GM18868 (cell line): ENCODE results near the gene TRAIP.
"Not testable (repeated sequence)": the region's sequence is repeated elsewhere in the genome, so short reads cannot be mapped to it uniquely, and the experiment has no call there.

Experiments used
- ATAC-seq: cut with Tn5 transposase; IDR thresholded peaks from one replicate; pipeline ENCODE4 v1.9.1; 2021; ENCODE audit warnings: mild to moderate bottlenecking, moderate library complexity; ENCODE audit not compliant: unreplicated experiment

TRAIP gene, protein sequence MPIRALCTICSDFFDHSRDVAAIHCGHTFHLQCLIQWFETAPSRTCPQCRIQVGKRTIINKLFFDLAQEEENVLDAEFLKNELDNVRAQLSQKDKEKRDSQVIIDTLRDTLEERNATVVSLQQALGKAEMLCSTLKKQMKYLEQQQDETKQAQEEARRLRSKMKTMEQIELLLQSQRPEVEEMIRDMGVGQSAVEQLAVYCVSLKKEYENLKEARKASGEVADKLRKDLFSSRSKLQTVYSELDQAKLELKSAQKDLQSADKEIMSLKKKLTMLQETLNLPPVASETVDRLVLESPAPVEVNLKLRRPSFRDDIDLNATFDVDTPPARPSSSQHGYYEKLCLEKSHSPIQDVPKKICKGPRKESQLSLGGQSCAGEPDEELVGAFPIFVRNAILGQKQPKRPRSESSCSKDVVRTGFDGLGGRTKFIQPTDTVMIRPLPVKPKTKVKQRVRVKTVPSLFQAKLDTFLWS

DNA sequence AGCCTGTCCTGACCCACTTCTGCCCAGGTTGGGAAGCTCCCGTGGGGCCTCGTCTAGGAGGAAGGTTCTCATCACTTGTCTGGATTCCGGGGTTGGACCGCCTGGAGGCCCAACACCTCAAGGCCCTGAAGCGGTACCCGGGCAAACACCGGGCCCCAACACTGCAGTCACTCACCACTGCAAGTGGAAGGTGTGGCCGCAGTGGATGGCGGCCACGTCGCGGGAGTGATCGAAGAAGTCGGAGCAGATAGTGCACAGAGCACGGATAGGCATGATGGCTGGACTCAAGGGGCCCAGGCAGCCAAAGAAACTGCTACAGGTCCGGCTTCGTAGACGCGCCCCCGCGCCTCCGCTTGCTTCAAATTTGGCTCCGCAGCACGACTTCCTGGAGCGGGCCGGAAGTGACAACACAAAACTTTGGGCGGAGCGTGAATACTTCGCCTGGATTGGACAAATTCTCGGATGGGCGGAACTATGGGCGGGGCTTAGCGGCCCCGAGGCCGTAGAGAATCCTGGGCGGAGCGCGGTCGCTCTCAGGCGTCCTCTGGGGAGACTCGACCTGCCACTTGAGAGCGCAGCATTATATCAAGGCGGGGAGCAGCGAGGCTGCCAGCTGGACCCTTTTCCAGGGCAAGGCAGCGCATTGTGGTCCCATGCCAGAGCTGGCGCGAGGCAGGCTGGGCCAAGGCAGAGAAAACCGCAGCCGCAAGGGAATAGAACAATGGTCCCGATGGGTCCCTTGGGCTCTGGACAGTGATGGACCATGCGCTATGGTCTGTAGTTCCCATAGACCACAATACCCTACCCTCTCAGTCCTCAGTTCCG is at the start of gene TRAIP:
TSS of gene TRAIP (minus strand) at position 384 of the 825 bp plus-strand sequence. CDS start at position 273, 111 bp downstream.
- peak; percentile 98 for ATAC-seq

- not testable (repeated sequence) for ATAC-seq
Observed at GRCh38 chr3:49904448-49904847, 48.1 kb upstream of the TRAIP start.

DNA sequence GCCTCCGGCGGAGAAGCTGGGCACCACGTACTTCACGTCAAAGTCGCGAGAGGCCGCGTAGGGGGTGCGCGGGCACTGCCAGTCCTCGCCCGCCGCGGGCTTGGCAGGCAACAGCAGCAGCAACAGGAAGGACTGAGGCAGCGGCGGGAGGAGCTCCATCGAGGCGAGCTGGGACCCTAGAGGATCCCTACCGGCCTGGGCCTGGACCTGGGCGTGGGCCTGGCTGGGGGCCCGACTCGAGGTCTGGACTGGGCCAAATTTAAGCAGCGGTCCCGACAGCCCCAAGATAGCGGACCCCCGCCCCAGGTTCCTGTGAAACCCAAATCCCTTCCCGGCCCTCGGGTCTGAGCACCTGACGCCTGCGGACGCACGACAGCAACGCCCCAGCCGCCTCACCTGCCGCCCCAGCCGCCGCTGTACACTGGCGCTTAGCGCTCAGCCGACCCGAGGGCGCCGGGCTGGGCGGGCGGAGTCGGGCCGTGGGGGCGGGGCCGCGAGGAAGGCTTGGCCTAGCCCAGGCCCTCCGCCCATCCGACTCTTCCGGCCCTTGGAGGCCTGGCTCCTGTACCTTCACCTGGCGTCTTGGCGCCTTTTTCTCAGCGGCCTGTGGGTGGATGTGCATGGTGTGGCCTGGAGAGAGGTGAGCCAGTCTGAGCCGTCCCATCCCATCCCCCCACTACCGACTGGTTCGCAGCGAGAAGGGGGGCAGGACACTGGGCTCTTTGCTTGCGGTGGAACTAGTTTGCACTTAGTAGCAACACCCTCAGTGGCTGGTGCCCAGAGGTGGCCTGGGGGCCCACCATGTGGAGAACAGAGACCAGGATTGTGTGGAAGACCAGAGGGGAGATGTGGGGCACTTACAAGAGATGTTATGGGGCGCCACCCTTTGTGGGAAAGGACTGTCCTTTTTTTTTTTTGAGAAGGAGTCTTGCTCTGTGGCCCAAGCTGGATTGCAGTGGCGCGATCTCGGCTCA is 47.4 kb upstream of the TRAIP start, which contains the start of gene MST1R:
TSS of gene MST1R (minus strand) at position 423 of the 974 bp plus-strand sequence. CDS start at position 159, 264 bp downstream.
- peak; percentile 76 for ATAC-seq

DNA sequence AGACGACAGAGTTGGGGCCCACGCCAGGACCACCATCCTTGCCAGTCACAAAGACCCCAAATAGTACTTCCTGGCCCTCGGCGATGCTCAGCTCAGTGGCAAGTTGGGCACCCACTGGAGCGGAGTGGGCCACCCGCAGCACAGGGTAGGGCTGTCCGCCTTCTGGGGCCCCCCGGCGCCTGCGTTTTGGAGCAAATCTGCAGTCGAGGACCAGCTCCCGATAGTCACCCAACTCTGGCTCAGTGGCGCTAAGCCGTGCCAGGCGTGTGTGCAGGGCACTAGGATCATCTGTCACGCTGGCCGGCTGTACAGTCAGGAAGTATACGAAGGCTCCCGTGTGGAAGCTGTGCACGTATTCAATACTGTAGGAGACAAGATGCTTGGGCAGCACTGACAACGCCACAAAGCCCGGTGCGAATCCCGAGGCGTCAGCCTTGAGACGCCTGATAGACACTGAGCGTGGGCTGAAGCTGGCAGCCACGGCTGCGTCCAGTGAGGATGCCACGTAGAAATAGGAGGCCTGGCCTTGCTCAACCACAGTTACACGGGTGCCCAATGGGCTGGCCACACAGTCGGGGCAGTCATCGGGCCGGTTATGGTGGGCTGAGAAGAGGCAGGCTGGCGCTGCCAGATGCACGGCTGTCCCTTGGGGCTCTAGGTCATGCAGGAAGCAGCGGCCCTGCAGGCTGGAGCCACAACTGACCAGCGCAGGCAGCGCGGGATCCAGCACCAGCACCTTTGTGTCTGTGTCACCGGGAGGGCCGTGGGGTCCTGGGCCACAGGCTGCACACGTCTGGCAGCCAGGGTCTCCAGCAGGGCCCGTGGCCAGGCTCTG is 46.4 kb upstream of the TRAIP start:
- ATAC-seq, result no peak

- no peak for ATAC-seq
Observed at GRCh38 chr3:49901366-49902339, 45.3 kb upstream of the TRAIP start.

- ATAC-seq, result no peak
Observed at GRCh38 chr3:49900491-49901153, 44.3 kb upstream of the TRAIP start.

DNA sequence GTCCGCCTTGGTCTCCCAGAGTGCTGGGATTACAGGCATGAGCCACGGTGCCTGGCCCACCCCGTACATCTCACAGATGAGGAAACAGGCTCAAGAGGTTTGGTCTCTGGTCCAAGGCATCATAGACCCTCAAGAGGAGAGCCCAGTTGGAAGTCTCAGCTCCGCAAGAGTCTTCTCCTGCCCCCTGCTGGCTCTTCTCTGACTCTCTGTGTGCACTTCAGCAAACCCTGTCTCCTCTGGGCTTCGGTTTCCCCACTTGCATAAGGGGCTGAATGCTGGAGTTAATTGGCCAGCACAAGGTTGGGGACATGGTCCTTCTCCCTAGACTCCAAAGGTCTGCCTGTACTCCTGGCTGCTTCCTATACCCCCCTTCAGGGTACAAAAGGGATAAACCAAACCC is 43.5 kb upstream of the TRAIP start:
- ATAC-seq, result no peak

GRCh38 chr3:49898991-49899390 is 42.6 kb upstream of the TRAIP start:
- no peak for ATAC-seq

- no peak for ATAC-seq
Observed at GRCh38 chr3:49896345-49896744, 40.0 kb upstream of the TRAIP start.

DNA sequence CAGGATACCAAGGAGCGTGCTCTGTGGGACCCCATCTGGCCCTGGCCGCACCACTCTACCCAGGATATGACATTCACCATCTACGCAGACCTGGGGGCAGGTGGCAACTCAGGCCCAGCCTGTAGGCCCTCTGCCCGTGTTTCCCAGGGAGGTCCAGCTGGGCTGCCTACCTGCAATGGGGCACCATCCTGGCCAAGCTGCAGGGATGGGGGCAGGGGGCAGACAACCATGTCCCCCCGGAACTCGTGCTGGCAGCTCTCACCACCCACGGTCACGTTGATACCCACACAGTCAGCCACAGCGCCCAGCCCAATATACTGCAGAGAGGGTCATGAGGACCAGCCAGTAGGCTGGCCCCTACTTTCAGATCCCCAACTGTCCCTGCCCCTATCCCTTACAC is 39.4 kb upstream of the TRAIP start:
- ATAC-seq, result no peak

GRCh38 chr3:49889296-49889695 is 32.9 kb upstream of the TRAIP start:
- ATAC-seq, result no peak

GRCh38 chr3:49886922-49887265 is 30.5 kb upstream of the TRAIP start:
- no peak for ATAC-seq

DNA sequence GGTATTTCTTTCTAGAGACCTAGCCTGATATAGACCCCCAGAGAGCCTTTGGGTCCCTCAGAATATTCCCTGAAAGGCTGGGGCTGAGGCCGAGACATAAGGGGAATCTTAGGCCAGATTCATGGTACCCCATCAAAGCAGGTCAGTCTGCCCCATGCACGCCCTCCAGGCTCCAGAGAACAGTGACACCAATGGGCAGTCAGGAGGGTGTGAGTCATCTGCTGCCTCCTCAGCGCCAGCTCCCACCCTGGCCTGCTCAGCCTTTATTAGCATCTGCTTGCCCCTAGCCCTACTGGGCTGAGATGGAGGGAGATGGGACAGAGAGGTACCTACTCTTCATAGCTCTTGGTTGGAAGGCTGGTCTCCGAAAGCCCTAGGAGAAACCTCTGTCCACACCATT is 27.6 kb upstream of the TRAIP start:
- no peak for ATAC-seq

DNA sequence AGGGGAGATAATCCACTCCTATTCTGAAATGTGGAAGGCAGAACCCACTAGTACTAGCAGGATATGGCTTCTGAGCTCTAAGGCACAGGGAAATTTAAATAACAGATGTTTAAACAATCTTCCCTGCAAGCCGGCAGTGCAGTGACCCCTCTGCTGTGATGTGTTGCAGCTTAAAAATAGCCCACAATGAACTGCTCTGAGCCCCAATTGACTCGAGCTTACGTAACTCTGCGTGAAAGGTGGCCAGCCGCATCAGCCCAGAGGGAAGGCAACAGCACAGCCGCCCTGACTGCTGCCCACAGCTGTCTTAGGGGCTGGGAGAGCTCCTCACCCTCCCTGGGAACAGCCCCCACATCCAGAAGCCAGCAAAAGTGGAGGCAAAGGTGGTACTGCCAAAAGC is 25.8 kb upstream of the TRAIP start:
- no peak for ATAC-seq

DNA sequence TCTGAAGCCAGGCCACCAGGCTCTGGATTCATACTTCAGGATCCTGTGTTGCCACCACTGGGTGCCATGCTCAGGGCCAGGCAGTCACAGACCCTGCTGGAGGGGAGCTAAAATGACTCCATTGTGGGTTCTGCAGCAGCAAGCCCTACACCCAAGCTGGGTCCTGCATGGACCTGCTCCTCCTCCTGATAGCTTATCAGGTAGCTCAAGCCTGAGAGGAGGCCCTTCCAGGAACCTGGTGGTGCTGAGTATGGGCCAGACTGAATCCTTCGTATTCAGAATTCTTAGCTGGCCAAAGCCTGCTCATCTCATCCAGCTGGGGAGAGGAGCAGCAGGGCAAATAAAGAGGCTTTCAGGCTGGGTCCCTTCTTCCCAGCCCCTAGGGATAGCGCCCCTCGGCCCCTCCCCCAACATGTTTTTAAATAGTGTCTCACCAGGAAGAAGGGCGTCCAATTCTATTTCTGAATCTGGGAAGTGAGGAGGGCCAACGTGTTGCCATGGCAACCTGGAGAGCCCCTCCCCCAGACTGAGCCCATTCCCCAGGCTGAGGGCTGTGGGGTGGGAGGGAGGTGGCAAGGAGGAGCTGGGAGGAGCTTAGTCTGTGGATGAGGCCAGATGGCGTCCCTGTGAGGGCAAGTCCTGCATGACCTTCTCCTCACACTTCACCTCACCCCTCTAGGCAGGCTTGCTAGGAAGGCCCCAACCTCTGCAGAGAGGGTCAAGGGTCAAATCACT is 24.4 kb upstream of the TRAIP start:
- ATAC-seq, result no peak

GRCh38 chr3:49879721-49880120 is 23.4 kb upstream of the TRAIP start:
- ATAC-seq, result no peak

DNA sequence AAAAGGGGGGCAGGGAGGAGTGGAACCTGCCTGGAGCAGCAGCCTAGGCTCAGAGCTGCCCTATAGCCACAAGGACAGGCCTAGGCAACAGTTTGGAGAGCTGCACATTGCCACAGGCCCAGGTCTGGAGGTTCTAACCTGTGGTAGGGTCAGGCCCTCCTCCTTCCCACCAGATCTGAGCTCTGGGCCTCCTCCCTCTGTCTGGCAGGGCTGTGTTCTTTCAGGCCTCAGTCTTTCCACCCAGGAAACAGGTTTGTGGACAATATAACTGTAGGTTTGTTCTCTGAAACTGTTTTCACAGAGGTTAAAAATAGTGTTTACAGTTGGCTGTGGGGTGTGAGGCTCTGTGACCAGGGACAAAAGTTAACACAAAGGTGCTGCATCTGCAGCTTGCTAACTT is 22.3 kb upstream of the TRAIP start:
- ATAC-seq, result no peak
